Urinary bladder (tissue), 4 donors: ENCODE results near the gene SOX1. TPM values are rescaled to one million over a fixed set of nuclear protein-coding genes. Genes with fewer than 3 reads are reported as not detected.

Source experiments
- DNase-seq: peaks from one replicate; pipeline ENCODE4 v3.0.0-alpha.2; 2015; ENCODE audit errors: extremely low spot score
- H3K27ac ChIP-seq: one replicate; pipeline ENCODE4 v1.5.1; 2013; ENCODE audit warnings: low read depth, mild to moderate bottlenecking, moderate library complexity
- H3K36me3 ChIP-seq: one replicate; pipeline ENCODE4 v1.6.1; 2013; ENCODE audit warnings: mild to moderate bottlenecking, moderate library complexity; ENCODE audit not compliant: insufficient read depth
- H3K4me1 ChIP-seq: one replicate; pipeline ENCODE4 v1.6.1; 2013; ENCODE audit warnings: mild to moderate bottlenecking, moderate library complexity; ENCODE audit not compliant: insufficient read depth
- H3K4me3 ChIP-seq: one replicate; pipeline ENCODE4 v1.5.1; 2013; ENCODE audit warnings: low read depth, low read length
- WGBS: extraction: QIAGEN DNeasy Blood & Tissue Kit; methylation state at CpG from one replicate; pipeline ENCODE4 v1.1.7; 2013; 5-methylcytosine and 5-hydroxymethylcytosine counted together
- polyA plus RNA-seq: library from polyadenylated mRNA; stranded (reverse); fragments of 200-250 nt; gene quantifications from one replicate; pipeline ENCODE4 v1.2.3, GENCODE V29; 2013
- total RNA-seq: library from RNA; depleted of rRNA; stranded (reverse); fragments of >200 nt; gene quantifications from one replicate; pipeline ENCODE4 v1.2.3, GENCODE V29; 2014
- donor health status: healthy with polysubstance abuse.
- donor health status: healthy.

Gene SOX1
- total and polyA plus RNA-seq, 2 donors = not detected

GRCh38 chr13:112113348-112113747, 46.4 kb downstream of the SOX1 start:
- no peaks in the 10 kb centered on the region for H3K4me1 ChIP-seq
- no peak overlapping the region for H3K27ac ChIP-seq
- no peak overlapping the region for H3K4me3 ChIP-seq
- DNase-seq = no peak
- WGBS = 39% methylated on average over 7 of the region's 7 CpGs
- no peaks in the 10 kb centered on the region for H3K36me3 ChIP-seq

DNA sequence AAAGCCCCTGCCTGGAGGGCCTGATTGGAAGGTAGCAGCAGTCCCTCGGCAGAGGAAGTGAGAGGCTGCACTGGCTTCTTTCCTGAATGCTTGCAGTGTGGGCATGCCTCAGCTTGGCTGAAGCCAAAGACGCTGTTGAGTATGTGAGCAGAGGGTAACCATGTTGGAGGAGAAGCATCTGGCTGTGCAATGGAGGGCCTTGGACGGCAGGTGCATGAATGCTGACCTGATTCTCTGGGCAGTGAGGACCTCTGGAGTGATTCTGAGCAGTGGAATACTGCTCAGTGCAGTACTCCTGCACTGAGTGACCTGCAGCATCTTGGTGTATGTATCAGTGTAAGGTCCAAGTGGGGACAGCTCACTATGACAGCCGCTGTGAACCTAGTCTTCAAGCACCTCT, 46.9 kb downstream of the SOX1 start:
- 58% methylated on average over 4 of the region's 4 CpGs for WGBS

DNA sequence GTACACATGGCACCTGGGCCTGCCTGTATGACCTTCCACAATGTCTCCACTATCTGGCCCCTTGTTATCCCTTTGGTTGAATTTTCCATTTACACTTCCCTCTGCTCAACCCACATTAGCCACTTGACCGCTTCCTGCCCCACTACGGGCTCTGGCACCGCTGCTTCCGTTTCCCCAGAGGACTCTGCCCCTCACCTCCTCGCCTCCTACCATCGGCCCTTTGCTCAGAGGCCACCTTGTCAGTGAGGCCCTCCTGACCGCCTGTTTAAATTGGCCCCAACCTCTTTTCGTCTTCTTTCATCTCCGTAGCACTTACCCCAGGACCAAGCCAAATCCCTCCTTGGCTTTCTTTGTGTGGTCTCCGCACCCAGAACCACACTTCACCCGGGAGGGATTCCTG, 47.4 kb downstream of the SOX1 start:
- Histone ChIP-seq H3K4me3 (no peak overlapping the region), H3K36me3 (no peaks in the 10 kb centered on the region), H3K27ac (no peak overlapping the region), H3K4me1 (no peaks in the 10 kb centered on the region)
- no peak for DNase-seq
- WGBS = 80% methylated on average over 11 of the region's 11 CpGs

More for the DNA sequence above, 46.9 kb downstream of the SOX1 start:
- Histone ChIP-seq H3K27ac (no peak overlapping the region), H3K4me3 (no peak overlapping the region), H3K36me3 (no peaks in the 10 kb centered on the region), H3K4me1 (no peaks in the 10 kb centered on the region)
- no peak for DNase-seq

DNA sequence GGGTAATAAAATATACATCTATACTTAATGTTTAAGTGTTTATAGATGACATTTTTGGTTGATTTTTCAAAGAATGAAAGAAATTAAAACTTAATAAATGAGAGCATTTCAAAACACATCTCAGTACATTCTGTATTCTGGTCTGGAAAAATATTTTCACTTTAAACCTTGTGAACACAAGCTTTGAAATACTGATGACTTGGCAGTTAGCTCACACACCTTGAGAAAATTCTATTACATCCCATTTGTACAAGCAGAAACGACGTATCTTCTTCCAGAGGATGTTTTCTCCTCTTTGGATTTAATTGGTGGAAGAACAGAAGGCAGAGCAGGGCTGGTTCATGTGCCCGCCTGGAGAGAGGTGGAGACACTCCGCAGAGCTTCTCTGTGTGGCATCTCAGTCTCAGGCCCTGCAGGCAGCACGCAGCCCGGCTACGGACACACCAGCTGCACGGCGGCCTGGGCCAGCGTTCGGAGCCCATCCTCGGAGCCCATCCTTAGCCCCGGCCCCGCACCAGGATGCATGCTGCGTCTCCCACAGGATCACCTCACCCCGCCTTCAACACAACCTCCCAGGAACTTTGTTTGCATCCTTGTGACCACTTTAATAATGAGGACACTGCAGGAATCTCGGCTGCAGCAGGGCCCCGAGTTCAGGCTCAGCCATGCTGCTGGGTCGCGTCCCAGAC, 48.6 kb downstream of the SOX1 start:
- no peak overlapping the region for H3K27ac ChIP-seq
- WGBS = 75% methylated on average over 20 of the region's 20 CpGs
- no peak overlapping the region for H3K4me3 ChIP-seq
- DNase-seq = no peak
- no peaks in the 10 kb centered on the region for H3K4me1 ChIP-seq
- no peaks in the 10 kb centered on the region for H3K36me3 ChIP-seq

- WGBS = 84% methylated on average over 22 of the region's 22 CpGs
- Histone ChIP-seq H3K4me1 (no peaks in the 10 kb centered on the region), H3K27ac (no peak overlapping the region), H3K4me3 (no peak overlapping the region), H3K36me3 (no peaks in the 10 kb centered on the region)
- no peak for DNase-seq
Observed at GRCh38 chr13:112116187-112116950, 49.4 kb downstream of the SOX1 start.

GRCh38 chr13:112117258-112117954, 50.5 kb downstream of the SOX1 start:
- WGBS = 84% methylated on average over 14 of the region's 14 CpGs
- no peak for DNase-seq

DNA sequence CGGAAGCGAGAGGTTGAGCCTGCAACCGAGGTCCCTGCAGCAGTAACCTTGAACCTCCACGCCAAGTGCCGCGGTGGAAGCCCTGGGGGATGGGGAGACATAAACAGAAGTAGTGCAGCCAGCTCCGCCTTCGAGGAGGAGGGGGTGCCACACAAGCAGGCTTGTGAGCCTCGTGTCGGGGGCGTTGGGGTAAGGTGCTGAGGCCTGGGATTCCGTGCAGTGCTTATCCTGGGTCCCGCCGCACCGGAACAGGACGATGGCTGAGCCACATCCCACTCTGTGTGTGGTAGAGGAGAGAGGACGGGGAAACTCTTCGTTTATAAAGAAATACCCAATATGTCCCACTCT, 51.0 kb downstream of the SOX1 start:
- DNase-seq = no peak
- Histone ChIP-seq H3K4me3 (no peak overlapping the region), H3K36me3 (no peaks in the 10 kb centered on the region), H3K4me1 (no peaks in the 10 kb centered on the region), H3K27ac (no peak overlapping the region)
- WGBS = 61% methylated on average over 18 of the region's 18 CpGs

More at GRCh38 chr13:112117258-112117954, 50.5 kb downstream of the SOX1 start:
- Histone ChIP-seq H3K4me3 (no peak overlapping the region), H3K36me3 (no peaks in the 10 kb centered on the region), H3K4me1 (no peaks in the 10 kb centered on the region), H3K27ac (no peak overlapping the region)

GRCh38 chr13:112118451-112119064, 51.6 kb downstream of the SOX1 start:
- DNase-seq = no peak
- no peak overlapping the region for H3K27ac ChIP-seq
- H3K36me3 ChIP-seq = no peaks in the 10 kb centered on the region
- H3K4me1 ChIP-seq = no peaks in the 10 kb centered on the region
- WGBS = 67% methylated on average over 23 of the region's 23 CpGs
- H3K4me3 ChIP-seq = no peak overlapping the region

DNA sequence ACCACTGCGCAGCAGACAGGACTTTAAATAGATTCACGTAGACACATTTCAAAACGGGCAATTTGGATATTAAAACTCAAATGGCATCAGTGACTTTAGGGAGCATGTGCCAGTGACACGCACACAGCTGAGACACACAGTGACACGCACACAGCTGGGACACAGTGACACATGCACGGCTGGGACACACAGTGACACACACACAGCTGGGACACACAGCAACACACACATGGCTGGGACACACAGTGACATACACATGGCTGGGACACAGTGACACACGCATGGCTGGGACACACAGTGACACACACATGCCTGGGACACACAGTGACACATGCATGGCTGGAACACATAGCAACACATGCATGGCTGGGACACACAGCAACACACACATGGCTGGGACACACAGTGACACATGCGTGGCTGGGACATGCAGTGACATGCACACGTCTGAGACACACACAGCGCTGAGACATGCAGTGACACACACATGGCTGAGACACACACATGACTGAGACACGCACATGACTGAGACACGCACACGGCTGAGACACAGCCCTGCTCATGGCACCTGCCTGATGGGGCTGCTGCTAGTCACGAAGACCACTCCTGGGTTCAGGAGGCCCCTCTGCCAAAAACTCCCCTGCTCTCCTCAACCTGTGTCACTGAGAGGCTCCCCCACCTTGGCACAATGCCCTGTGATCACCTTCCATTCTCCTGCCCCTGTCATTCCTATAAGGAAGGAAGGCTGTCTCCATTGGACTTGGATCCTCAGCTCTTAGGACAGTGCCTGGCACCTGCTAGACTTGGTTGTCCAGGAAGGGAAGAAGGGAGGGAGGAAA, 52.5 kb downstream of the SOX1 start:
- DNase-seq = no peak
- Histone ChIP-seq H3K27ac (no peak overlapping the region), H3K36me3 (no peaks in the 10 kb centered on the region), H3K4me1 (no peaks in the 10 kb centered on the region), H3K4me3 (no peak overlapping the region)
- WGBS = 90% methylated on average over 14 of the region's 14 CpGs

DNA sequence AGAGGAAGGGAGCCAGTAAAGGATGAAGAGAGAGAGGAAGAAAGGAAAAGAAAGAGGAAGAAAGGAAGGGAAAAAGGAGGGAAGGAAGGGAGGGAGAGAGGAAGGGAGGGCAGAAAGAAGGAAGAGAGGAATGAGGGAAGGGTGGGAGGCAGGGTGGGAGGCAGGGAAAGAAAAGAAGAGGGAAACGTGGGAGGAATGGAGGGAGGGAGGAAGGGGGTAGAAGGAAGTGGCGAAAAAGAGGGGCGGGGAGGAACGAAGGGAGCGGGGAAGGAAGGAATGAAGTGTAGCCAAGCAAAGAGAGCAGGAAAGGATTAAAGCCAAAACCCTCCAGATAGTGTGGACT, 53.1 kb downstream of the SOX1 start:
- Histone ChIP-seq H3K27ac (no peak overlapping the region), H3K36me3 (no peaks in the 10 kb centered on the region)

More for the DNA sequence above, 53.1 kb downstream of the SOX1 start:
- Histone ChIP-seq H3K4me1 (no peaks in the 10 kb centered on the region), H3K4me3 (no peak overlapping the region)
- 31% methylated on average over 5 of the region's 5 CpGs for WGBS
- DNase-seq = no peak
